ENCODE measurements around the gene SOWAHD. TPM values are rescaled to one million over a fixed set of nuclear protein-coding genes. Genes with fewer than 3 reads are reported as not detected.
"Not testable (repeated sequence)": the region's sequence is repeated elsewhere in the genome, so short reads cannot be mapped to it uniquely, and the experiment has no call there.

SOWAHD gene
- total RNA-seq, 1 donor = 0.72 TPM

- Histone ChIP-seq H2AFZ (ENCODE audit: low read length) (no peak overlapping the region), H3K27ac (ENCODE audit: low read depth, low read length) (no peak overlapping the region), H3K4me1 (ENCODE audit: insufficient read depth, low read length) (no peaks in the 10 kb centered on the region), H3K4me2 (ENCODE audit: insufficient read depth, low read length) (no peak overlapping the region), H3K27me3 (ENCODE audit: insufficient read depth, low read length) (no peaks in the 10 kb centered on the region), H3K9me3 (ENCODE audit: low read depth, low read length) (no peaks in the 10 kb centered on the region), H3K79me2 (ENCODE audit: insufficient read depth, low read length) (no peaks in the 10 kb centered on the region), H3K36me3 (ENCODE audit: insufficient read depth, low read length) (no peaks in the 10 kb centered on the region), H4K20me1 (ENCODE audit: insufficient read depth, low read length) (no peaks in the 10 kb centered on the region), H3K4me3 (ENCODE audit: insufficient read depth, low read length) (no peak overlapping the region)
- TF ChIP-seq, protein P1, sequence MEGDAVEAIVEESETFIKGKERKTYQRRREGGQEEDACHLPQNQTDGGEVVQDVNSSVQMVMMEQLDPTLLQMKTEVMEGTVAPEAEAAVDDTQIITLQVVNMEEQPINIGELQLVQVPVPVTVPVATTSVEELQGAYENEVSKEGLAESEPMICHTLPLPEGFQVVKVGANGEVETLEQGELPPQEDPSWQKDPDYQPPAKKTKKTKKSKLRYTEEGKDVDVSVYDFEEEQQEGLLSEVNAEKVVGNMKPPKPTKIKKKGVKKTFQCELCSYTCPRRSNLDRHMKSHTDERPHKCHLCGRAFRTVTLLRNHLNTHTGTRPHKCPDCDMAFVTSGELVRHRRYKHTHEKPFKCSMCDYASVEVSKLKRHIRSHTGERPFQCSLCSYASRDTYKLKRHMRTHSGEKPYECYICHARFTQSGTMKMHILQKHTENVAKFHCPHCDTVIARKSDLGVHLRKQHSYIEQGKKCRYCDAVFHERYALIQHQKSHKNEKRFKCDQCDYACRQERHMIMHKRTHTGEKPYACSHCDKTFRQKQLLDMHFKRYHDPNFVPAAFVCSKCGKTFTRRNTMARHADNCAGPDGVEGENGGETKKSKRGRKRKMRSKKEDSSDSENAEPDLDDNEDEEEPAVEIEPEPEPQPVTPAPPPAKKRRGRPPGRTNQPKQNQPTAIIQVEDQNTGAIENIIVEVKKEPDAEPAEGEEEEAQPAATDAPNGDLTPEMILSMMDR (IDR thresholded peaks at IDR 0.05; ENCODE audit: extremely low read depth, low read depth, low read length) = no peak
- DNase-seq (ENCODE audit: insufficient read length, low spot score, missing footprints) = no peak
These were observed 13.0 kb upstream of the SOWAHD start for GRCh38 chrX:119745283-119745848.

DNA sequence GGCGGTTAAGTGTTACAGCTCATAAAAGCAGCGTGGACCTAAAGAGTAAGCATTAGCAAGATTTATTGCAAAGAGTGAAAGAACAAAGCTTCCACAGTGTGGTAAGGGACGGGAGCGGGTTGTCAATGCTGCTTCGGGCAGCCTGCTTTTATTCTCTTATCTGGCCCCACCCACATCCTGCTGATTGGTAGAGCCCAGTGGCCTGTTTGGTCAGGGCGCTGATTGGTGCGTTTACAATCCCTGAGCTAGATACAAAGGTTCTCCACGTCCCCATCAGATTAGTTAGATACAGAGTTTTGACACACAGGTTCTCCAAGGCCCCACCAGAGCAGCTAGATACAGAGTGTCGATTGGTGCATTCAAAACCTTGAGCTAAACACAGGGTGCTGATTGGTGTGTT, 8.3 kb upstream of the SOWAHD start:
- not testable (repeated sequence) for H3K27ac ChIP-seq (ENCODE audit: low read depth, low read length); H3K9me3 ChIP-seq (ENCODE audit: low read depth, low read length); H3K4me2 ChIP-seq (ENCODE audit: insufficient read depth, low read length); H3K4me1 ChIP-seq (ENCODE audit: insufficient read depth, low read length); DNase-seq (ENCODE audit: insufficient read length, low spot score, missing footprints); H3K27me3 ChIP-seq (ENCODE audit: insufficient read depth, low read length); H3K4me3 ChIP-seq (ENCODE audit: insufficient read depth, low read length); H3K36me3 ChIP-seq (ENCODE audit: insufficient read depth, low read length); H2AFZ ChIP-seq (ENCODE audit: low read length); H4K20me1 ChIP-seq (ENCODE audit: insufficient read depth, low read length); H3K79me2 ChIP-seq (ENCODE audit: insufficient read depth, low read length)

GRCh38 chrX:119750751-119751150, 7.6 kb upstream of the SOWAHD start:
- H4K20me1 ChIP-seq (ENCODE audit: insufficient read depth, low read length); H3K36me3 ChIP-seq (ENCODE audit: insufficient read depth, low read length); H3K9me3 ChIP-seq (ENCODE audit: low read depth, low read length); H3K4me1 ChIP-seq (ENCODE audit: insufficient read depth, low read length); H3K4me3 ChIP-seq (ENCODE audit: insufficient read depth, low read length); H3K27me3 ChIP-seq (ENCODE audit: insufficient read depth, low read length); H3K27ac ChIP-seq (ENCODE audit: low read depth, low read length); H2AFZ ChIP-seq (ENCODE audit: low read length); DNase-seq (ENCODE audit: insufficient read length, low spot score, missing footprints); H3K79me2 ChIP-seq (ENCODE audit: insufficient read depth, low read length); H3K4me2 ChIP-seq (ENCODE audit: insufficient read depth, low read length): not testable (repeated sequence)

DNA sequence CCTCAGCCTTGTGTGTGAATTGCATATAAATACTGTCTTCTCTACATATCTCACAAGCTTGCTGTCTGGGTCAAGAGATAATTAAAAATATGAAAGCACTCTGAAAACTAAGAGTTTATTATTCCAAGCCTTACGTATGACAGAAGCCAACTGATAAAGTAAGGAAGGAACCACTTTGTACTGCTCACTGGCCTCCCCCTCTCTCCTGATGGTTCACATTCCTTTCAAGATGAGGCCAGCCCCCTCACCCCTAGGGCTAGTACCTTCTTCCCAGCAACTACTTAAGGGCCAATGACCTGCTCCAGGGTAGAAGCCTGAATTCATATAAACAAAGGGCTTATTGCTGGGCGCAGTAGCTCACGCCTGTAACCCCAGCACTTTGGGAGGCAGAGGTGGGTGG, 5.4 kb upstream of the SOWAHD start:
- Histone ChIP-seq H3K27ac (ENCODE audit: low read depth, low read length) (no peak overlapping the region), H2AFZ (ENCODE audit: low read length) (no peak overlapping the region), H3K4me3 (ENCODE audit: insufficient read depth, low read length) (no peak overlapping the region), H3K4me2 (ENCODE audit: insufficient read depth, low read length) (no peak overlapping the region), H3K27me3 (ENCODE audit: insufficient read depth, low read length) (no peaks in the 10 kb centered on the region), H3K9me3 (ENCODE audit: low read depth, low read length) (no peaks in the 10 kb centered on the region), H4K20me1 (ENCODE audit: insufficient read depth, low read length) (no peaks in the 10 kb centered on the region), H3K4me1 (ENCODE audit: insufficient read depth, low read length) (no peaks in the 10 kb centered on the region), H3K79me2 (ENCODE audit: insufficient read depth, low read length) (no peaks in the 10 kb centered on the region), H3K36me3 (ENCODE audit: insufficient read depth, low read length) (no peaks in the 10 kb centered on the region)
- TF ChIP-seq, protein P1 (IDR thresholded peaks at IDR 0.05; ENCODE audit: extremely low read depth, low read depth, low read length) = no peak
- DNase-seq (ENCODE audit: insufficient read length, low spot score, missing footprints) = no peak

DNA sequence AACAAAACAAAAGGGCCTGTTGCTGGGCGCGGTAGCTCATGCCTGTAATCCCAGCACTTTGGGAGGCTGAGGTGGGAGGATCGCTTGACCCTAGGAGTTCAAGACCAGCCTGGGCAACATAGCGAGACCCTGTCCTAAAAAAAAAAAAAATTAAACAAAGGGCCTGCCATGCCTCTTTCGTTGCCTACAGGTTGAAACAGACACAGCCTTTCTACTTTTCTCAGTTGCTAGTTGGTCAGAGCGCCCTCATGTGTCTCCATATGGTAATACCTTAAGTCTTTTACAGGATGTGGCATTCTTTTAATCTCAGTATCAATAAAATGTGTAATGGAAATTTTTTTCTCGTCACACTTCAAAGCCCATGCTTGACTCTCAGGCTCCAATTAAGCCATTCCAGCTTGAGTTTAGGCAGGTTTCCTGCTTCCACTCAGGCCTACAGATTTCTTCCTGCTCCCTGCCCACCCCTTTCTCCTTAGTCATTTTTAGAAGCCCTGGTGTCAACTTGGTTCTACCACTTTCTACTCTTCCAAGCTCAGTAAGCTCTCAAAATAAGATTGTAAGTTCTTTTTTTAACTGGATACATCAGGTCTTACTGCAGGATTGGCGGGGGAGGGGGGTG, 4.6 kb upstream of the SOWAHD start:
- no peaks in the 10 kb centered on the region for H3K36me3 ChIP-seq (ENCODE audit: insufficient read depth, low read length)
- DNase-seq (ENCODE audit: insufficient read length, low spot score, missing footprints) = peak; percentile 34
- no peak overlapping the region for H3K27ac ChIP-seq (ENCODE audit: low read depth, low read length)
- H4K20me1 ChIP-seq (ENCODE audit: insufficient read depth, low read length) = no peaks in the 10 kb centered on the region
- no peaks in the 10 kb centered on the region for H3K79me2 ChIP-seq (ENCODE audit: insufficient read depth, low read length)
- H3K9me3 ChIP-seq (ENCODE audit: low read depth, low read length) = no peaks in the 10 kb centered on the region
- H3K27me3 ChIP-seq (ENCODE audit: insufficient read depth, low read length) = no peaks in the 10 kb centered on the region
- H2AFZ ChIP-seq (ENCODE audit: low read length) = no peak overlapping the region
- no peak overlapping the region for H3K4me2 ChIP-seq (ENCODE audit: insufficient read depth, low read length)
- H3K4me1 ChIP-seq (ENCODE audit: insufficient read depth, low read length) = no peaks in the 10 kb centered on the region
- TF ChIP-seq, protein P1 (IDR thresholded peaks at IDR 0.05; ENCODE audit: extremely low read depth, low read depth, low read length) = peak; percentile 45
- H3K4me3 ChIP-seq (ENCODE audit: insufficient read depth, low read length) = no peak overlapping the region

All from osteoblast (primary cell).